NCI-H510A (cell line): ENCODE measurements around the gene ZNF184.

ENCODE experiments used
- DNase-seq: peaks from one replicate; lab custom pipeline; 2025; lab: John Stamatoyannopoulos, UW

The ZNF184 gene

GRCh38 chr6:27479319-27480182, 6.6 kb upstream of the ZNF184 start:
- no peak for DNase-seq

GRCh38 chr6:27478706-27479318, 5.9 kb upstream of the ZNF184 start:
- peak; percentile 44 for DNase-seq

- no peak for DNase-seq
Observed at GRCh38 chr6:27478141-27478705, 5.3 kb upstream of the ZNF184 start.

- no peak for DNase-seq
Observed at GRCh38 chr6:27477318-27478013, 4.6 kb upstream of the ZNF184 start.

- DNase-seq, result no peak
Observed at GRCh38 chr6:27476090-27476489, 3.2 kb upstream of the ZNF184 start.

- DNase-seq, result no peak
Observed at GRCh38 chr6:27474672-27475071, 1.8 kb upstream of the ZNF184 start.

- no peak for DNase-seq
Observed at GRCh38 chr6:27474172-27474465, 1.2 kb upstream of the ZNF184 start.

GRCh38 chr6:27472182-27472616, 706 bp downstream of the ZNF184 start:
- peak; percentile 59 for DNase-seq

- DNase-seq, result no peak
Observed at GRCh38 chr6:27471365-27472115, 1.4 kb downstream of the ZNF184 start.

GRCh38 chr6:27470023-27470422, 2.9 kb downstream of the ZNF184 start:
- no peak for DNase-seq

- DNase-seq, result no peak
Observed at GRCh38 chr6:27468334-27468733, 4.6 kb downstream of the ZNF184 start.

GRCh38 chr6:27452496-27452897, 20.4 kb downstream of the ZNF184 start:
- no peak for DNase-seq

- DNase-seq, result no peak
Observed at GRCh38 chr6:27451660-27452390, 21.1 kb downstream of the ZNF184 start.

- no peak for DNase-seq
Observed at GRCh38 chr6:27448456-27448855, 24.4 kb downstream of the ZNF184 start.

- DNase-seq, result no peak
Observed at GRCh38 chr6:27442932-27443331, 30.0 kb downstream of the ZNF184 start.

- DNase-seq, result no peak
Observed at GRCh38 chr6:27441001-27441400, 31.9 kb downstream of the ZNF184 start.

- no peak for DNase-seq
Observed at GRCh38 chr6:27439371-27439770, 33.5 kb downstream of the ZNF184 start.

GRCh38 chr6:27433714-27434113, 39.2 kb downstream of the ZNF184 start:
- DNase-seq, result no peak

- DNase-seq, result no peak
Observed at GRCh38 chr6:27428966-27429365, 43.9 kb downstream of the ZNF184 start.

- DNase-seq, result no peak
Observed at GRCh38 chr6:27428502-27428901, 44.4 kb downstream of the ZNF184 start.

GRCh38 chr6:27426045-27426620, 46.8 kb downstream of the ZNF184 start:
- DNase-seq, result no peak
